Measurements from ENCODE around the gene EFHC1.

EFHC1 gene

GRCh38 chr6:52543262-52543661 is 123.1 kb downstream of the EFHC1 start:
- DNase-seq (ENCODE audit: low read depth), result no peak
- no peak overlapping the region for H3K4me3 ChIP-seq (ENCODE audit: low read length)
- TF ChIP-seq CTCF (conservative IDR thresholded peaks at IDR 0.05; ENCODE audit: low read depth, low read length), result no peak

GRCh38 chr6:52543729-52544601 is 123.8 kb downstream of the EFHC1 start:
- DNase-seq (ENCODE audit: low read depth), result no peak
- no peak overlapping the region for H3K4me3 ChIP-seq (ENCODE audit: low read length)
- no peak for TF ChIP-seq CTCF (conservative IDR thresholded peaks at IDR 0.05; ENCODE audit: low read depth, low read length)

GRCh38 chr6:52544602-52545405 is 124.7 kb downstream of the EFHC1 start:
- no peak for DNase-seq (ENCODE audit: low read depth)
- TF ChIP-seq CTCF (conservative IDR thresholded peaks at IDR 0.05; ENCODE audit: low read depth, low read length), result no peak
- H3K4me3 ChIP-seq (ENCODE audit: low read length), result no peak overlapping the region

GRCh38 chr6:52545406-52546119 is 125.4 kb downstream of the EFHC1 start:
- no peak for TF ChIP-seq CTCF (conservative IDR thresholded peaks at IDR 0.05; ENCODE audit: low read depth, low read length)
- DNase-seq (ENCODE audit: low read depth), result no peak

GRCh38 chr6:52546192-52546591 is 126.0 kb downstream of the EFHC1 start:
- H3K4me3 ChIP-seq (ENCODE audit: low read length), result no peak overlapping the region
- DNase-seq (ENCODE audit: low read depth), result no peak
- TF ChIP-seq CTCF (conservative IDR thresholded peaks at IDR 0.05; ENCODE audit: low read depth, low read length), result no peak

More at GRCh38 chr6:52545406-52546119, 125.4 kb downstream of the EFHC1 start:
- H3K4me3 ChIP-seq (ENCODE audit: low read length), result no peak overlapping the region

GRCh38 chr6:52546678-52547077 is 126.5 kb downstream of the EFHC1 start:
- no peak for DNase-seq (ENCODE audit: low read depth)
- no peak for TF ChIP-seq CTCF (conservative IDR thresholded peaks at IDR 0.05; ENCODE audit: low read depth, low read length)
- H3K4me3 ChIP-seq (ENCODE audit: low read length), result no peak overlapping the region

Data from retinal pigment epithelial cell (primary cell).